Erythroblast (primary cell): ENCODE data around the gene GCK.

Experiments
- GATA1 ChIP-seq: IDR thresholded peaks from 2 replicates; pipeline ENCODE4 v1.6.1; 2011; ENCODE audit warnings: low read depth, mild to moderate bottlenecking, control low read depth, low read length, moderate library complexity
- POLR2A ChIP-seq: IDR thresholded peaks from 2 replicates; pipeline ENCODE4 v1.6.1; 2011; ENCODE audit warnings: mild to moderate bottlenecking, low read length

GRCh38 chr7:44194562-44195145 is 5.4 kb upstream of the GCK start:
- TF ChIP-seq POLR2A = no peak
- TF ChIP-seq GATA1 = no peak
